GM18498 (cell line): ENCODE results near the gene CX3CR1.

Experiments
- ATAC-seq: cut with Tn5 transposase; IDR thresholded peaks from one replicate; pipeline ENCODE4 v1.9.1; 2021; ENCODE audit warnings: mild to moderate bottlenecking, moderate library complexity; ENCODE audit not compliant: unreplicated experiment

The CX3CR1 gene

GRCh38 chr3:39294446-39295183, 14.8 kb upstream of the CX3CR1 start:
- no peak for ATAC-seq

DNA sequence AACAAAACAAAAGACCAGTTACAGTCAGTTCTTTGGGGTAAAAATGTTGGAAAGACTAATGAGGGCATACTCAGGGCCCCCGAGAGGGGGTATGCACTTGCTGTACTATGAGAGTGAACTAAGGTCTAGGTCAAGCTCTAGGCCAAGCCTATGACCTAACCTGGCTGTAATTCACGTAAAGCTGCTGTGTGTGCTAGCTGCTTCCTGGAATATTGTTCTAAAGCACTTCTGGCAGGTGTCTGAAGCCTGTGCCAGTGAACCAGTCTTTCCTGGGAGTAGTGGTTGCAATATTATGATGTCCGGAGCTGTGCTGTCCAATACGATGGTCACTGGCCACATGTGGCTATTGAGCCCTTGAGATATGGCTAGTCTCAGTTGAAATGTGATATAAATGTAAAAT, 13.1 kb upstream of the CX3CR1 start:
- no peak for ATAC-seq

GRCh38 chr3:39291903-39292329, 12.1 kb upstream of the CX3CR1 start:
- no peak for ATAC-seq

DNA sequence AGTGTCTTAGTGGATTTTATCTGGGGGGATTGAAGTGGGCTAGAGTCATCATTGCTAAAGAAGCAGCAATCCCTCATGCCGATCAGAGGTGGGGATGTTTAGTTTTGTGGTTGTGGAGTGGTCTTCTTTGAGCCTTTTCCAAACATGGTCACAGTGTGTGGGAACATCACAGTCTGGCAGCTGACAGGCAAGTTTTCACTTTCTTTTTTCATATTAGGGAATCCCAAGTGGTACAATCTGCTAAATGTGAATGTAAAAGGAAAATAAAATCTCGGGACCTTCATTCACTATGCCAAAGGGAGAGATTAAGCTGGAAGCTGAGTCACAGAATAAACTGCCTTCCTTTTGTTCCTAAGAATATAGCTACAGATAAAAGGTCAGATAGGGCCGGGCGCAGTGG, 10.4 kb upstream of the CX3CR1 start:
- ATAC-seq: no peak

DNA sequence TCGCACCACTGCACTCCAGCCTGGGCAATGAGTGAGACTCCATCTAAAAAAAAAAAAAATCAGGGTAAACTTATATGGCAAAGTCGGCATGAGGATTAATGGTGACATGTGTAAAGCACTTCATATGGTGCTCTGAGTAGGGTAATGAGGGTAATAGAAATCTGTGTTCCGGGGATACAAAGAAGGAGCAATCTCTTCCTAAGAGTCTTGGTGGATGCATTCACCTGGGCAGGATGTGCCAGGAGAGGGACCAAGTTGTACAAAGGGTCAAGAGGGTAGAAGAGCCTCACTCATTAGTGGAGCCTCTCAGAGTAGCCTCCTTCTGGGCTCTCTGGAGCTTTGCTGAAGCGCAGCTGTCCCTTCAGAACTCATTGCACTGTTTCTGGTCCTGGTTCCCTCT, 9.3 kb upstream of the CX3CR1 start:
- ATAC-seq: no peak

DNA sequence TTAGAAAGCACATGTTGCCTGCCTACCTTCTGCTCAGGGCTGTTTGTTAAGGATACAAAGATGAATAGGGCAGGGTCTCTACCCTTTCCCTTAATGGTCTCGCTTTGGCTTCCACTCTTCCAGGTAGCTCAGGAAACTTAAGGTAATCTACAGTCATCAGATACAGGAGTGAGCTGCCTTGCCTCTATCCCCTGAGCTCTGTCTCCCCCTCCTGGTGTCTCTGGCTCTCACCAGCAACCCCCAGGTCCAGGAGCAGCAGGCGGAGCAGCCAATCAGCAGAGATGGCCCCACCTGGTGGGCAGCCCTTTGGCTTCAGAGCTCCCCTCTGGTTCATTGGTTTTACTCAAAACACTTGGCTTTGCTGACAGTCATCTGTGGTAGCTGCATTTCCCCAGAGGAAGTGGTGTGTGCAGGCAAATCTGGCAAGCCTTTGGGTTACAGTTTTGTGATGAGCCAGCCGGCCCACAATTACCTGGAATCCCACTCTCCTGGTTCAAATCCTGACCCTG, 8.5 kb upstream of the CX3CR1 start:
- peak; percentile 97 for ATAC-seq

- ATAC-seq: no peak
Measured at GRCh38 chr3:39287216-39288164, 7.7 kb upstream of the CX3CR1 start.

DNA sequence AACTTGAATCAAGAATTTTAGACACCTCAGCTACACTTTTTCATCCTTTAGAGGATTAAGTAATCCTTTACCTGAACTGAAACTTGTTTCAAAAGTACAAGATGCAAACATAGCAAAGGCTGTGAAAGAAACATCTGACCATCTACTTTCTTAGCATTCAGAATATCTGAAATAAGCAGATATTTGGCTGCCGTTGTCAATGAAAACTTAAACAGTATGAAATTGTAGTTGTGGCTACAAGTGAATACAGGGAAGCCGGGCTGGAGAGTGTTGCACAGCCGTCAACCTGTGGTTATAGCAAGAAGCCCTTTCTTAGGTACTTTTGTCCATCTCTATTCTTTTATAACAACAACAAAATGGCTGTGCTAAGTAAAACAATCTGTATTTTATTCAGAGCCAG, 6.9 kb upstream of the CX3CR1 start:
- ATAC-seq: no peak

GRCh38 chr3:39285332-39285731, 5.5 kb upstream of the CX3CR1 start:
- ATAC-seq: no peak

DNA sequence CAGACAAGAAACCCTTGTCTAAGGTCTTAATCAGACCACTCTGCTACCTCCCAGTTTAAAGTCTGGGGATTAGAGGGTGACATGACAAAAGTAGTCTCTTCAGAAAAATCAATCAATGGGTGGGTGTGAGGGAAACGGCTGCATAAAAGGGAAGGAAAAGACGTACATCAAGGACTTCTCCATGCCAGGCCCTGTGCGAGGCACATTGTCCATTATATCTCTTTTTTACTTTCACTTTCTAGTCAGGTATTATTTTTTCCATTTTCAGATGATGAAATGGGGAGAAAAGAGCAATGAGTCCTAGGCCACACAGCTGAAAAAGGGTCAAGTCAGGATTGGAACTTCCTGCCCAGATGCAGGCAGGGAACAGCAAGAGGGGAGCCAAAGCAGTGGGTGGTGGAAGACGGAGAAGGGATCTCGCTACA, 4.6 kb upstream of the CX3CR1 start:
- ATAC-seq: no peak

DNA sequence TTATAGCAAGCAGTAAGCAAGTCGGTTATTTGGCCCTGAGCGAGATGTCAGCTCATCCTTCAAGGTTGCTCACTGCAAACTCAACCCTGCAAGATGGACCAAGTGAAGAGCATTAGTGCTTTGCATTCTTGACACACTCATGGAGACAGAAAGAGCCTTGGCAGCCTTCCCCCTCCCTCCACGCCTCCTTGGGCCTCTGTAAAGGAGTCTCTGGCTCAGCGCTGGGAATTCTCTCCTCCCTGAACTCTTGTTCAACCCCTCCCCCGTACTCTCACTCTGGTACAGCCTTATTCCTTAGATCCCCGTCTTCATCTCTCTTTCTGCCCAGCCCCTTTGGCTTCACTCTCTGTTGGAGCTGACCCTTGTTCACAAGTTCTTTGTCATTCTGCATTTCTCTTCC, 2.2 kb upstream of the CX3CR1 start:
- no peak for ATAC-seq

DNA sequence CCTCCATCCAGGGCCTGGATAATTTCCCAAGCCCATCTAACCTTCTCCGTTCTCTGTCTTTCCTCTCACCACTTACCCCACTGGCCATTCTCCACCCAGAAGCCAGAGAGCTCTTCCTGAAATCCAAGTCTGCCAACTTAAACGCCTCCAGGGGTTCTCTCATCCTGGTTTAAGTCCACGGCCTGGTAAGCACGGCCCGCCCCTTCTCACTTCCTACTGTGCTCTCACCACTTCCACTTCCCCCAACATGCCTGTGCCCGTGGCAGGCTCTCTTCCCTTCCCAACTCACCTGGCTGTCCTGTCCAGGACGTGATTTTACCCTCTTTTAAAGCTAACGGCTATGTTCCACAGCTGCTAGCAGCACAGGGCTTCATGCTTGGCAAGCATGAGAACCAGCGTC, 1.7 kb upstream of the CX3CR1 start:
- no peak for ATAC-seq

DNA sequence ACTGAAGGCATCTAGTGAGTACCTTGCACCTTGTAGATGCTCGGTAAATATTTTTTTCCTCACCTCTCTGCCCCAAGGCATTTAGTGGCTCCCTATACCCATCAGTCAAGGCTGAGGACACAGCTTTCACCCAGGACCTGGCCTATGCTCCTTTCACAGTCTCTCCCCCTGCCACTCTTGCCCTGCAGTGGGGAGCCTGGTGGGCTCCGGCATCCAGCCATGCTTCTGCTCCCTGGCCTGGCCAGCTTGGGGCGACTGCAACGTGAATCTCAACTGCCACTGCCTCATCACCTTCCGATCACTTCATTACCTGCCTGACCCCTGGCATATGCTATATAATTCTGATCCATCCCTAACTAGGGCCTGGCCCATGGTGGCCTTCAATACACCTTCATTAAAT, 735 bp upstream of the CX3CR1 start:
- ATAC-seq: no peak

GRCh38 chr3:39278616-39278935, 1.3 kb downstream of the CX3CR1 start:
- ATAC-seq: no peak

- no peak for ATAC-seq
Measured at GRCh38 chr3:39277893-39278615, 1.8 kb downstream of the CX3CR1 start.

- no peak for ATAC-seq
Measured at GRCh38 chr3:39276746-39277145, 3.1 kb downstream of the CX3CR1 start.

GRCh38 chr3:39275963-39276593, 3.8 kb downstream of the CX3CR1 start:
- no peak for ATAC-seq

DNA sequence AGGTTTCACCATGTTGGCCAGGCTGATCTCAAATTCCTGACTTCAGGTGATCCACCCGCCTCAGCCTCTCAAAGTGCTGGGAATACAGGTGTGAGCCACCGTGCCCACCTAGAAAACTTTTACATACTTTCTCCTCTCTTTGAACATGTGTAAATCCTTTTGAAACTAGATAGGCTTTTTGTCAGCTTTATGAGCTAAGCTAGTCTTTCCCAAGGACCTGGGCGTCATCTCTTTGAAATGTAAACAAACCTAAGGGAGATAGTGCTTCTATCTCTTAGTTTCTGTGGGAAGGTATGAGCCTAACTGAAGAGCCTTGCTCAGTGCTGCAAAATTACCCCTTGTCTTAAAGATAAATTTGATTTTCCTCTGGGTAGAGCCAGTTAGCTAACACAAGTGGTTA, 4.8 kb downstream of the CX3CR1 start:
- no peak for ATAC-seq

DNA sequence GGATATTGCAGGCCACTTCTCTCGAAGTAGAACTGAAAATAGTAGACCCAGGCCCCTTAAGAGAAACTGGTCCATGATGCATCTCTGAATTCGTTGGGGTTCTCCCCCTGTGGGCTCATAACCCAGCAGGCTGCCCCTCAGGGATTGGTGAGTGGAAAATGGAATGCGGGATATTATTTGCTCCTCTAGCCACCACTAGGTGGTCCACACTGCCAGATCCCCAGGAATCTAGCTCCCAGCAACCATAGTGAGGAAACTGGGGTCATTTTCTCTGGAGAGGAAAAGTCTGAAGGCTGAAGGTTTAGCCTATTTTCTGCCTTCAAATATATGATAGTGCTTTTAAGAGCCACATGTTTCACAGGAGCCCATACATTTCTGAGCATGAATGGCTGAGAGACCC, 6.7 kb downstream of the CX3CR1 start:
- no peak for ATAC-seq

DNA sequence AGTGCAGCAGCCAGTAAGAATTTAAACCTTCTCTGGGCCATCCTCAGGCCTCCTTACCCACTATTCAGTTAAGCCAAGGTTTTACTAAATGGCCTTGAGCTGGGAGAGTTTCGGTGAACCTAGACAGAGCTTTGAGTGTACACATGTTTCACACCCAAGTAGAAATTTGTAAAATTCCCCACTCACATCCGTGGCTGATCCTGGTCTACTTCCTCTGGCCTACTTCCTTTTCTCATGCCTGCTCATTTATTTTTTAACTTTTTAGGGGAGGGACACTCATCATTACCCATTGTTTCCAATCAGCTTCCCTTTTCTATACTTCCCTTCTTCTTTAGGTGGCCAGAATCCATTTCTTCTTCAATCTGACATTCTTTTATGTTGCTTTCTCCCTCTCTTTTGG, 7.6 kb downstream of the CX3CR1 start:
- ATAC-seq: no peak

DNA sequence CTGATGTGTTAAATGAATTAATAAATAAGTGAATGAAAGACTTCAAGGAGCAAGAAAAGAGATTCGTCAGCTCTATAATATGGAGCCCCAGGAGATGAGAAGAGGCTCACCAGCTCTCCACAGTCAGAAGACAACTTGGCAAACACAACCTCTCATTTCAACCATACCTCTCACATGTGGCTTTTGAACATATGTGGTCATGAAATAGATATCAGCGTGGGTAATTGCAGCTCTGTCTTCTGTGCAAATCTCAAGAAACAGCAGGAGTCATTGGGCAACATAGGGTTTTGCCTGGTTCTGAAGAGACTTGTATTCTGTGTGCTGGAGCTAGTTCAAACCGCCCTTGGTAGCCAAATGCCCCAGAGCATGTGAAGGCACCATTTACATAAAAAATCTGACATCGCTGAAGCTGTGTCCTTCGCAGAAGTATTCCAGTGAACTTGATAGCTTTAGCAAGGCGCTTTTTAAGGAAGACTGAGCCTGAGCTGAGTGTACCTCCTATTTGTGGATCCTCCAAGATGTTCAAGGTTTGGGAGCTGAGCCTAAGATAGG, 8.4 kb downstream of the CX3CR1 start:
- no peak for ATAC-seq
